GM12891 (cell line): ENCODE data around the gene ITGA2B.

ENCODE experiments used
- POLR2A ChIP-seq: IDR thresholded peaks from 2 replicates; pipeline ENCODE4 v1.6.1; 2011; ENCODE audit warnings: low read depth, low read length, control low read depth
- POLR2AphosphoS5 ChIP-seq: IDR thresholded peaks from 2 replicates; pipeline ENCODE4 v1.6.1; 2011; ENCODE audit warnings: low read depth, low read length, control low read depth

GRCh38 chr17:44345454-44346026 is 43.9 kb downstream of the ITGA2B start:
- TF ChIP-seq POLR2A: no peak
- TF ChIP-seq POLR2AphosphoS5: no peak
